ENCODE data around the gene SLC35F3.

Gene SLC35F3

GRCh38 chr1:233912447-233912846, 8.0 kb downstream of the SLC35F3 start:
- no peak for DNase-seq (ENCODE audit: low spot score)

DNA sequence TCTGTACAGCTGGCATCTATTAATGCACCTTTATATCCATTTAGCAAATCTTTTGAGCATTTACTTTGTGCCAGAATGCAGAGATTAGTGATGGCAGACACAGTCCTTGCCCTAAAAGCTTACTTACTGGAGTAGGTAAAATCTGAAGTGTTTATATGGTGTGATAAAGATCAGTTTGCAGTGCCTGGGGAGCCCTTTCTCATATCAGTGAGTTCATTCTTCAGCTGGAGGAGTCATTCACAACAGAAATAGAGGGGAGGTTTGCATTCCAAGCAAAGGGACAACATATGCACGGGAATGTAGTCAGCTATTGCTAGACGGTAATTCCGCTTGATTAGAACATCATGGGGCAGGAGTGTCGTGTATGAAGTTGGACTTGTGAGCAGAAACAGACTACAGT, 8.4 kb downstream of the SLC35F3 start:
- no peak for DNase-seq (ENCODE audit: low spot score)

DNA sequence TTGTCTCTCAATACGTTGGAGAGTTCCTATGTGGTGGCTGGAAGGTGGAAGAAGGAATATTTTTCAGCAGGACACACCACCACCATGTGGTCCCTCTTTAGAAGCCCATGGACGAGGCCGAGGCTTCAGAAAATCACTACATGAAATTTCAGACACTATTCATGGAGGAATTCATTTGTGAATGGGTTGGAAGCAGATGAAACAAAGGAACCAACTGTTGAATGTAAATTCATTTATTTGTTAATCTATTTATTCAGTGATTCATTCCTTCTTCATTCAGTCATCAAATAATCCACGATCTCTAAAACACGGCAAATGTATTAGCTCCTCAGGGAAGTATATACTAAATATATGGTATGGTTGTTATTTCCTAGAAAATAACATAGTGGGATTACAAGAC, 12.2 kb downstream of the SLC35F3 start:
- no peak for DNase-seq (ENCODE audit: low spot score)

GRCh38 chr1:233919786-233920185, 15.3 kb downstream of the SLC35F3 start:
- DNase-seq (ENCODE audit: low spot score): no peak

DNA sequence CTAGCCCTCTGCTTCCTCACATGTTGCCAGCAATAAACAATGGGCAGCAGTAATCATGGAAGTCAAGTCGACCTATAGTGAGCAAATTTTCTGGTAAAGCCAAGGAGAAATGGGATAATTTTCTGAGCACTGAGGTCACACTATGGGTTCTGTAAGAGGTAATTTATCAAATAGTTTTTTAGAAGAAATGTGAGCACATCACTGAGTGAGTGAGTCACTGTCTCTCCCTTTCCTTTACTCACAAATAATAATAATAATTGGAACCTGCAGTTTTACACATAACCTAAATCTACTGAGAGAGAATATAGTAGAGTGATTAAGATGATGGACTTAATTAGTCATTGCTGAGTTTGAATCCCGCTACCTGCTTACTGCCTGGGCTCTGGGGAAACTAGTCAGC, 23.6 kb downstream of the SLC35F3 start:
- DNase-seq (ENCODE audit: low spot score): no peak

DNA sequence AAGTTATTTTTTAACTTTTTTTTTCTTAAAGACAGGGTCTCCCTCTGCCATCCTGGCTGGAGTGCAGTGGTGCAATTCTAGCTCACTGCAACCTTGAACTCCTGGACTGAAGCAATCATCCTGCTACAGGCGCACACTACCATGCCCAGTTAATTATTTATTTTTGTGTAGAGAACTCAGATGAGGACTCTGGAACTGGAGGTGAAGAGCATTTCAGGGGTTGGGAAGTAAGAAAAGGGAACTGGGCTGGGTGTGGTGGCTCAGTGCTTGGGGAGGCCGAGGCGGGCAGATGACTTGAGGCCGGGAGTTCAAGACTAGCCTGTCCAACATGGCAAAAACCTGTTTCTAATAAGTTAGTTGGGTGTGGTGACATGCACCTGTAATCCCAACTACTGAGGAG, 28.9 kb downstream of the SLC35F3 start:
- DNase-seq (ENCODE audit: low spot score): no peak

GRCh38 chr1:233935297-233935868, 30.9 kb downstream of the SLC35F3 start:
- no peak for DNase-seq (ENCODE audit: low spot score)

DNA sequence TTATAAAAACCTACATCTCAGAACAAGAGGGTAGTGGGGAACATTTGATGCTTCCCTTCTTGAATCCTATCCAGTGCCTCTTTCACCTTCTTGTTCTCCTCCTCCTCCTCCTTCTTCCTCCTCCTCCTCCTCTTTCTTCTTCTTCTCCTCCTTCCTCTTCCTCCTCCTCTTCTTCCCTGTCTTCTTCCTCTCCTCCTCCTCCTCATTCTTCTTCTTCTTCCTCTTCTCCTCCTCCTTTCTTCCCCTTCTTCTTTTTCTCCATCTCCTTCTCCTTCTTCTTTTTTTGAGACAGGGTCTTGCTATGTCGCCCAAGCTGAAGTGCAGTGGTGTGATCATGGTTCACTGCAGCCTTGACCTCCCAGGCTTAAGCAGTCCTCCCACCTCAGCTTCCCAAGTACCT, 31.9 kb downstream of the SLC35F3 start:
- DNase-seq (ENCODE audit: low spot score): no peak

DNA sequence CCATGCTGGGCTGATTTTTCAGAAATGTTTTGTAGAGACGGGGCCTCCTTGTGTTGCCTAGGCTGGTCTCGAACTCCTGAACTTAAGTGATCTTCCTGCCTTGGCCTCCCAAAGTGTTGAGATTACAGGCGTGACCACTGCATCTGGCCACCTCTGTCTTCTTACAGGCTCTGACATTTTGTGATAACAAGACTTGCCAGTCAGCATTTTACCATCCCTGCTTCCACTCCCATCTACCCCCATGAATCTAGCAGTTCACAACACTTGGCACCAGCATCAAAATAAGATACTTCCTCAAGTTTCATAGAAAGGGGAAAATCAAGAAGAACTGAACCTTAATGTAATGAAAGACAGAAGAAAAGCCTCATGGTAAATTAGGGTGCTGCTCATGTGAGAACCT, 32.4 kb downstream of the SLC35F3 start:
- no peak for DNase-seq (ENCODE audit: low spot score)

- no peak for DNase-seq (ENCODE audit: low spot score)
Measured at GRCh38 chr1:233938476-233938875, 34.0 kb downstream of the SLC35F3 start.

DNA sequence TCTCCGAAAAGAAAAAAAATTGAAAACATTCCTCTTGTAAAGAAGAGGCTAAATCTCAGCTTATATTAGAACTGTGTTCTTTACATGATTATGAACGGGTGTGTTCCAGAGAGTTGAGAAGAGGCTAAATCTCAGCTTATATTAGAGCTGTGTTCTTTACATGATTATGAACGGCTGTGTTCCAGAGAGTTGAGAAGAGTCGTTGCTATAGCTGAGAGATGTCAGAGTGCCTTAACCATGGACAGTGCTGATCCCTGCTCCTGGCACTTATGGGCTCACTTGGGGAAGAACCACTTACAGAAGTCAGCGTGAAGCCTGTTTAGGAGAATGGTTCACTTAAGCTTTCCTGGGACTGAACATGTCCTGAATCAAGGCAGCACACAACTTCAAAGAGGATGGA, 35.0 kb downstream of the SLC35F3 start:
- DNase-seq (ENCODE audit: low spot score): no peak

DNA sequence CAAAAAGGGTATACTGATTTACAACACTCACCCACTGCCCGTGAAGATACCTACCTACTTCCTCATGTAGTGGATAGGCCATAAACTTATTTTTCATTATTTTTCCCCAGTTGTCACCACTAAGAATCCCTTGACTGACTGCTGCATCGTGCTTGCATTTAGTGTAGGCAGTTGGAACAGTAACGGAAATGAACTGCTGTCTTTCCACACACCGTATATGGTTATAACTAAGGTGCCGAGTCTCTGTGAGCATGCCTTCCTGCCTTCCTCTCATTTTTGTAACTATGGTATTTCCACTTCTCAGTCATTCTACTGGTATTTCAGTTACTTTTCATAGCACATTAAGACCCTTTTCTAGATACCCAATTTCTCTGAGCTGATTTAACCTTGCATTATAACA, 36.4 kb downstream of the SLC35F3 start:
- DNase-seq (ENCODE audit: low spot score): no peak

GRCh38 chr1:233944601-233945000, 40.1 kb downstream of the SLC35F3 start:
- DNase-seq (ENCODE audit: low spot score): no peak

GRCh38 chr1:233945573-233945972, 41.1 kb downstream of the SLC35F3 start:
- DNase-seq (ENCODE audit: low spot score): no peak

- no peak for DNase-seq (ENCODE audit: low spot score)
Measured at GRCh38 chr1:233945979-233946378, 41.5 kb downstream of the SLC35F3 start.

DNA sequence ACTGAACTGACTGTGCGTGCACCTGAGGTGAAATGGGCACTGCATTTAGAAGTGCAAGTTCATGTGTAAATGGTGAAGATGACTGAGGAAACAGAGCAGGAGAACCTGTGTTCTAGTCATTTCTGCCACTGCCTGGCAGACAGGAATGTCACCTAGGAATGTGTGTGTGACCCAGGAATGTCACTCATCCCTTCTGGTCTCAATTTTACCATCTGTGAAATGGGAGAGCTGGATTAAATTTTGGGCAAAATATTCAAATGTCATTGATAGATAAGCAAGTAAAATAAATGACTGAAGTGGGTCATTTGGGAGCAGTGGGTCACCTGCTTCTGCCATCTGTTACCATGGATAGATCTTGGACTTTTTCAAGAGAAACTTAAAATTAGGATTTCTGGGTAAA, 42.2 kb downstream of the SLC35F3 start:
- no peak for DNase-seq (ENCODE audit: low spot score)

- no peak for DNase-seq (ENCODE audit: low spot score)
Measured at GRCh38 chr1:233951804-233952203, 47.3 kb downstream of the SLC35F3 start.

- DNase-seq (ENCODE audit: low spot score): no peak
Measured at GRCh38 chr1:233957691-233958090, 53.2 kb downstream of the SLC35F3 start.

DNA sequence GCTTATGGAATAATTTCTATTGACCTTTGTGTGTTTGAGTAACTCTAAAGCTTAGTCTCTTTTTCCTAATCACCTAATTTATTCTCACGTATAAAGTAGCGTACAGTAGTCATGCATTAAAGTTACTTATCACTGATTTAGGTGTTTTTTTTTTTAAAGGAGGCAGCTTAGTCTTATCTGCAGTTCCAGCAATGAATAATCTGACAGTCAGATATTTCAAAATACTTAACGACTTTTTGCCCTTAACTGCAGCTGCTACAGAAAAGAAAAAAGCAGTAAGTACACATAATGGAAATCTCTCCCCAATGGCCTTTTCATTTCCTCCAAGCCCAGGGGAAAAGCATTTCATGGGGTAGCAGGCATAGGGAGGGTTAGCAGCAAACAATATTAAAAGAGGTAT, 54.6 kb downstream of the SLC35F3 start:
- no peak for DNase-seq (ENCODE audit: low spot score)

GRCh38 chr1:233959971-233960370, 55.5 kb downstream of the SLC35F3 start:
- no peak for DNase-seq (ENCODE audit: low spot score)

- no peak for DNase-seq (ENCODE audit: low spot score)
Measured at GRCh38 chr1:233960386-233960785, 55.9 kb downstream of the SLC35F3 start.

DNA sequence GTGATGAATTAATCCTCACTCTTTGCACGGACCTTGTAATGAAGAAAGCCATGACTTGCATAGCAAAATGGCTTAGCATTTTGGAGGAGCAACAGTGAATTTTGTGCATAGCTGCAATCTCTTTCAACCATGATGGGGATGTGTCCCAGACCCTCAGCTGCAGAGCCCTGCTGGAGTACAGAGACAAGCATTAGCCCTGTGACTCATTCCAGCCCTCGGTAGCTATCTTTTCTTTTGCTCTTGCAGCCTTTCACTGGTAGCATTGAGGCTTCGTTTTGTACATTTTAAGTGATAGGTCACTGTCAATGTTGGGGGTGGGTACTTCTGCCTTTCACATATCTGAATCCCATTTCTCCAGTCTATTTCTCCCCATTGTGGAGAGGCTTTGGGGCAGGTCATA, 58.4 kb downstream of the SLC35F3 start:
- no peak for DNase-seq (ENCODE audit: low spot score)

DNA sequence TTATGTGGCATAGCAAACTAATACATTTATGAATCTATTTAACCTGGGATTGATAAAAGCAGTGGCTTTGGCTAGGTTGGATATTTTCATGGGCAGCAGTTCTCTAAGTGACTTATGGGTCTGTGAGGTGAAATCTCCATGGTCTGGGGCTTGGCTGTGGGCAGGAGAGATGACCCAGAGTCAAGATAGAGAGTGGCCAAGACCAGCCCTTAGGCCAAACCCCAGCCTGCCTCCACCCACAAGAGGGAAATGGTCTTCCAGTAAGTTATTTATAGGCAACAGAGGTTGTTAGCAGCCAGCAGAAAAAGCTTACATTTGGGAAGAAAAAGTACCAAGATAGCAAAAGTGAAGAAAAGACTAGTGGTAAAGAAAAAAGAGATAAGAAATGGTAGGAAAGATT, 61.4 kb downstream of the SLC35F3 start:
- DNase-seq (ENCODE audit: low spot score): no peak

GRCh38 chr1:233971753-233972152, 67.3 kb downstream of the SLC35F3 start:
- no peak for DNase-seq (ENCODE audit: low spot score)

- DNase-seq (ENCODE audit: low spot score): no peak
Measured at GRCh38 chr1:233972563-233972950, 68.1 kb downstream of the SLC35F3 start.

Data from ecto neural progenitor cell (in vitro differentiated cells).